ENCODE data around the gene BICRAL.
A peak's percentile ranks its signal among the peaks of the same experiment; 100 is the strongest.
"Not testable (repeated sequence)": the region's sequence is repeated elsewhere in the genome, so short reads cannot be mapped to it uniquely, and the experiment has no call there.

The BICRAL gene

GRCh38 chr6:42845327-42845694 is 63.5 kb downstream of the BICRAL start:
- DNase-seq (ENCODE audit: low read depth in 2 of 2), result no peak

DNA sequence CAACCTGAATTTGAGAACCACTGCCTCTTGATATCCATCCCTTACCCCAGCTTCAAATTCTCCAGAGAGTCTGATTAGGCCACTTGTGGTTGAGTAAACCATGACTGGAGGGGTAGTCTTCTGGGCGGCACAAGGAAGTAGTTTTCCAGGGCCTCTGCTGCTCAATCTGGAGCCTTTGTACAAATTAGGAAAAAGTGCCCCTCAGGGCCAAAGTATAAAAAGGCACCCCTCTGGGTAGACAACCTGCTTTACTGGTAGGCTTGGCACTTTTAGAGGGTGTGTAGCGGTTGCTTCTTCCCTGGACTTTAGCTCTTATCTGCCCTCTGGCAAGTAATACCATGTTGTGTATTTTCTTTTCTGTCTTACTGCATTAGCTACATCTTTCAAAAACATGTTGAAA is 64.7 kb downstream of the BICRAL start:
- no peak for DNase-seq (ENCODE audit: low read depth in 2 of 2)

GRCh38 chr6:42848700-42849099 is 66.8 kb downstream of the BICRAL start:
- DNase-seq (ENCODE audit: low read depth in 2 of 2), result no peak

DNA sequence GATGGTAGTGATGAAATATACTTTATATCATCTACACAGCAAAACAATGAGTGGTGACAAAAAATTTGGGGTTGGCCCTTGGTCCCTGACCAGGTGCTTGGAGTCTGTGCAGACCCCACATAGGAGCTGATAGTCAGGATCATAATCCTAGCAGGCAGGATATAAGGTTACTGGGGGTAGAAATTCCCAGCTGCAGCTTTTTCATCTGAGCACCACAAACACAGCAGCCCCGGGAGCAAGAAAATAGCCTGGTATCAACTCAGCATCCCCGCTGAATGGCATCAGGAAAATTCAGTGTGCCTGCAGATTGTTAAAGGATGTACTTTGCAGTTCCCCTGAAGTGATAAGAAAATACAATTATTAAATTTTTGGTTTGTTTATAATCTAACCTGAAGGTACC is 69.7 kb downstream of the BICRAL start:
- no peak for DNase-seq (ENCODE audit: low read depth in 2 of 2)

- DNase-seq (ENCODE audit: low read depth in 2 of 2), result no peak
Measured at GRCh38 chr6:42860036-42860435, 78.2 kb downstream of the BICRAL start.

DNA sequence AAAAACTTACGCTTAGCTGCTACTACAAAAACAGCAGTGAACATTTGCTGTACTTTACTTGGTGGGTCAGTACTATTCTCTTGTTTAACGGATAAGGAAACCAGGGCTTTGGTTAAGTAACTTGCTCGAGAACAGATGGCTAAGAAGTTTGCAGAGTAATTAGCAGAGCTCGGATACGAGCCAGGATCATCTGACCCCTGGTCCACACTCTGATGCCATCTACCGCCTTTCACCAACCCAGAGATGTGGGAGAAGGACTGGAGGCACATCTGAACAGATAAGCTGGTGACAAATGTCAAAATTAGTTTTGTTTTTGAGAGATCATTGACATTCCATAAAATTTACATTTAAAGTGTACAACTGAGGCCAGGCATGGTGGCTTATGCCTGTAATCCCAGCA is 78.6 kb downstream of the BICRAL start:
- DNase-seq (ENCODE audit: low read depth in 2 of 2), result no peak

DNA sequence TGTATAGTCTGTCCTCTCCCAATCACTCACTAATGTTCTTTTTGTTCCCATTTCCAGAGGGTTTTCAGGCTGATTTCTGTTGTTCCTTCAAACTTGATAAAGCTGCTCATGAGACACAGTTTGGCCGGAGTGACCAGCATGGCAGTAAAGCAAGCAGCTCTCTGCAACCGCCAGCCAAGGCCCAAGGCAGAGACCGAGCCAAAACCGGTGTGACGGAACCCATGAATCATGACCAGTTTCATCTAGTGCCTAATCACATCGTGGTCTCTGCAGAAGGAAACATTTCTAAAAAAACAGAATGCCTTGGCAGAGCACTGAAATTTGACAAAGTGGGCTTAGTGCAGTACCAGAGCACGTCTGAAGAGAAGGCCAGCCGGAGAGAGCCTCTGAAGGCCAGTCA is 82.8 kb downstream of the BICRAL start:
- no peak for DNase-seq (ENCODE audit: low read depth in 2 of 2)

DNA sequence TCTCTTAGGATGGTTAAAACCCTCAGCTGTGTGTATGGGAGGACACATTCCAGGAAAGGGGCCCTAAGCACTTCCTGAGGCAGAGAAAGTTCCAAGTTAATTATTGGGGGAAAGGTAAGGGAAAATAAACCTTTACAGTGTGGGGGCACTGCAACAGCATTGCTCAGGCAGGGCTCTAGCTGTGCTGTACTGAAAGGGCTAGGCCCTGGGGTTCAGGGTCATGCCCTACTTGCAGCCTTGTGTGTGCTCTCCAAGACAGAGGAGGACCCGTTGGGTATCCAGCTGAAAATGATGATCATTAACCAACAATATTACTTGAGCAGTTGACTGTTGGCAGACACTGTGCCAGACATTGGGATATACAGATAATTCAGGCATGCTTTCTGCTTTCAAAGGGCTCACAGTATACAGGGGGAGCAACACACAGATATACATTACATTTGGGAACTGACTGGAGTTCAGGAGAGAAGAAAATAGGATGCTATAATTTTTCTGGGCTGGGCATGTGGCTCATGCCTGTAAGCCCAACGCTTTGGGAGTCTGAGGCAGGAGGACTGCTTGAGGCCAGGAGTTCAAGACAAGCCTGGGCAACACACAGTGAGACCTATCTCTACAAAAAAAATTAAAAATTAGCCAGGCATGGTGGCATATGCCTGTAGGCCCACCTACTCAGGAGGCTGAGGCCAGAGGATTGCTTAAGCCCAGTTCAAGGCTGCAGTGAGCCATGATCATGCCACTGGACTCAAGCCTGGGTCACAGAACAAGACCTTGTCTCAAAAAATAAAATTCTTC is 88.5 kb downstream of the BICRAL start:
- no peak for DNase-seq (ENCODE audit: low read depth in 2 of 2)

DNA sequence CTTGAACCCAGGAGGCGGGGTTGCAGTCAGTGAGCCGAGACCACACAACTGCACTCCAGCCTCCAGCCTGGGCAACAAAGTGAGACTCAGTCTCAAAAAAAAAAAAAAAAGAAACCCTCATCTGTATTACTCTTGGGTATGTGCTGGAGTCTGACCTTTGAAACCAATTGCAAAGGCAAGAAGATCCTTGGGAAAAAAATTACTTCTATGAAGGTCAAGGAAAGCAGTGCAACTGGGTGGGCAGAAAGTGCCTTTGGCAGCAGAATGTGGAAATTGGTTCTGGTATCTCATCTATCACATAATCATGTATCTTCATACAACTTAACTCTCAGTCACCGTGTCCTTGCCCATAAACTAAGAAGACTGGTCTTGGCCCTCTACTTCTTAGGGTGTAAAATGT is 89.9 kb downstream of the BICRAL start:
- DNase-seq (ENCODE audit: low read depth in 2 of 2), result no peak

DNA sequence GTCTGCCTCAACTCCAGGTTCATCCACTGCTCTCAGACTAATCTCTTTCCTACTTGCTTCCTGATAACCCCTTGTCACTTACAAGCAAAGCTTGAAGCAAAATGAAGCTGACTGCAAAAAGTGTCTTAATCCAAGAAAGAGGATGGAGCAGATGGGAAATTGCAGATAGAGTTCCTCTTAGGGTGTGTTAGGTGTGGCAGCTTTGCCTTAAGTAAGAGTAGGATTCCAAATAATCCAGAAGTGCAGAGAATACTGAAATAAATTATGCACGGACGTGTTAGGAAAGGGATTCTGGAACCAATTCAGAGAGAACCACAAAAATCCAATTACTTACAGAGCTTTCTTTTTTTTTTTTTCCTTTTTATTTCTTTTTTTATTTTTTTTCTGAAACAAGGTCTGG is 91.5 kb downstream of the BICRAL start:
- no peak for DNase-seq (ENCODE audit: low read depth in 2 of 2)

DNA sequence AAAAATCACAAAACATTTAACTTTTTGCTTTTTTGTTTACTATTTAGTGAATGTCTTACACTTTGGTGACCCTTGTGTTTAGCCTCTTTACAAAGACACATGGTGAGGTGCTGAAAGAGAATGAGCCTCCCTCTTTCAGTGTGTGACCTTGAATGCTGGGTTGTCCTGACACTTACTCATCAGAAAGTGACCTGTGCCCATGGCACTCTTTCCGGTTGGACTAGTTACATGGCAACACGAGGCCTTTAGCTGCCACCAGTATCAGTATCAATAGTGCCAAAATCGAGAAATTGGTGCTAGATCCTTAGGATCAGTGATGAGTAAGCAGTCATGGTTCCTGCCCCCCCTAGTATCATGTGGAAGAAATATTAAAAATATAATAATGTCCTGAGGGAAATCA is 95.8 kb downstream of the BICRAL start:
- DNase-seq (ENCODE audit: low read depth in 2 of 2), result no peak

- DNase-seq (ENCODE audit: low read depth in 2 of 2), result peak; percentile 63 to 77
Measured at GRCh38 chr6:42879372-42880239, 97.8 kb downstream of the BICRAL start, which contains the start of gene RPL7L1. Gene RPL7L1, plus strand, starts transcription at chr6:42879616. Its CDS starts 295 bp downstream, at chr6:42879911.

DNA sequence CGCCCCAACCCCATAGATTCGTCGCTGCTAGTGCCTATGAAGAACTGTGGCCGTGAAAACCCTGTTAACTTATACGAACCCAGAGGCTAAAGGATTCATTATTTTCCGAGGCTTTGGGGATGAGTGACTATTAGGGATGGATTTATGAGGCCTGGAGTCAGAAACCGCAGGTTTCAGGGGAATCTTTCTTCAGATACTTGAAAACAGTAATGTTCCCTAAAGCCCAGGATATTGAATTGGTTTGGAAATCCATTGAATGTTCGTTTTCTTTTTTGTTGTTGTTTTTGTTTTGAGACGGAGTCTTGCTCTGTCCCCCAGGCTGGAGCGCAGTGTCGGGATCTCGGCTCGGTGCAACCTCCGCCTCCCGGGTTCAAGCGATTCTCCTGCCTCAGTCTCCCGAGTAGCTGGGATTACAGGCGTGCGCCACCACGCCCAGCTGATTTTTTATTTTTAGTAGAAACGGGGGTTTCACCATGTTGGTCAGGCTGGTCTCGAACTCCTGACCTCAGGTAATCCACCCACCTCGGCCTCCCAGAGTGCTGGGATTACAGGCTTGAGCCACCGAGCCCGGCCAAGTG is 98.5 kb downstream of the BICRAL start:
- DNase-seq (ENCODE audit: low read depth in 2 of 2), result not testable (repeated sequence)

- DNase-seq (ENCODE audit: low read depth in 2 of 2), result not testable (repeated sequence)
Measured at GRCh38 chr6:42880871-42881270, 99.0 kb downstream of the BICRAL start.

DNA sequence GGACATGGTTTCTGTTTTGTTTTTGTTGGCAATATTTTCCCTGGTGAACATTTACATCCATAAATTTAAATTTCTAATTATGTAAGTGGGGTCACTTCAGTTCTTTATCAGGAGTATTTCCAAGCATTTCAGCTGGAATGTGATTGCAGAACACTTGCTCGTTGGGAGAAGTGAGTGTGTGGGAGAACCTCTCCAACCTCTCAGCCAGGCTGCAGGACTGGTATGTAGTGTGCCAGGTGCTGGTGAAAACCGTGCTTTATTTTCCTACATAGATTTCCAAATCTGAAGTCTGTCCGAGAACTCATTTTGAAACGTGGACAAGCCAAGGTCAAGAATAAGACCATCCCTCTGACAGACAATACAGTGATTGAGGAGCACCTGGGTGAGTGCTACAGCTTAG is 103.8 kb downstream of the BICRAL start:
- no peak for DNase-seq (ENCODE audit: low read depth in 2 of 2)

DNA sequence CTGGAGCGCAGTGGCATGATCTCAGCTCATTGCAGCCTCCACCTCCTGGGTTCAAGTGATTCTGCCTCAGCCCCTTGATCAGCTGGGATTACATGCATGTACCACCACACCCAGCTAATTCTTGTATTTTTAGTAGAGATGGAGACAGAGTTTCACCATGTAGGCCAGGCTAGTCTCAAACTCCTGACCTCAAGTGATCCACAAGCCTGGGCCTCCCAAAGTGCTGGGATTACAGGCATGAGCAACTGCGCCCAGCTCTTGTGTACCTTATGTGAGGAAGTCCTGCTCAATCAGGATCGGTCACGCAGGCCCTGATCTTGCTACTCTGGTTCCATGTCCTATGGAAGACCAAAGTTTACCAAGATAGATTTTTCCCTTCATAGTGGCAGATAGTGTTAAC is 106.3 kb downstream of the BICRAL start:
- not testable (repeated sequence) for DNase-seq (ENCODE audit: low read depth in 2 of 2)

GRCh38 chr6:42889815-42890214 is 108.0 kb downstream of the BICRAL start:
- no peak for DNase-seq (ENCODE audit: low read depth in 2 of 2)

DNA sequence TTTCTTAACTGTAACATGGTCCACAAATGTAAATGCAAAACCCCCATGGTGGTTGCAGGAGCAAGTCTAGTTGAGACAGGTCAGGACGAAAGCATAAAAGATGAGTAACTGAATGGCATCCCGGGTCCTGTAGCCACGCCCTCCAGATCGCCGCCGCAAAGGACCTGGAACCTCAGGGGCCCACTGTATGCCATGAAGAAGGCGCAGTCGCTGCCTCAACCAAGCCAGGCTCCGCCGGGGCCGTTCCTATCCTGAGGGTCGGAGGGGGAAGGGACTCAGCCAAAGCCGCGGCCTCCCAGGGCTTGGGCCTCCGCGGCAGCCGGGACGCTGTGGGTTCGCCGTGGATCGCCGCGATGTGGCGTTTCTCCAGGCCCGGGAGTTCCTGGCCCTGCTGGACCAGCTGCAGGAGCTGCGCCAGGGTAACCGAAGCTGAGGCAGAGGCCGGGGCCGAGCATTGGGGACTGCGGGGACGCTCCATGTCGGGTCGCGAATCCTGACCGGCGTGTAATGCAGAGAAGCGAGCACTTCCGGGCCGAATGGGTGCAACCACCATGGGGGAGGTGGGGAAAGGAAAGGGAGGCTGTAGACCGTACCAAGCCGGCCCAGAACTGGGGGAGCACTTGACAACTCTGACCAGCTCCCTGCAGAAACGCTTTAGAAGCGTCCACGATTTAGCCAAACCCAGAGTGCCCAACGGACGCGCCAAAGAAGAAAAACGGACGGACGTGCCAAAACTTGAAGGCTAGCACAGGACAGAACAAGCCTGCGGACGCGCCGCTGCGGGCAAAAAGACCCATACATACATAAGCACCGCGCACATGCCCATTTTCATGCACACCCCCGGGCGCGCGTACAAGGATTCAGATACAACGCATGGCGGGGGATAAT is 108.7 kb downstream of the BICRAL start:
- peak; percentile 71 to 80 for DNase-seq (ENCODE audit: low read depth in 2 of 2)

DNA sequence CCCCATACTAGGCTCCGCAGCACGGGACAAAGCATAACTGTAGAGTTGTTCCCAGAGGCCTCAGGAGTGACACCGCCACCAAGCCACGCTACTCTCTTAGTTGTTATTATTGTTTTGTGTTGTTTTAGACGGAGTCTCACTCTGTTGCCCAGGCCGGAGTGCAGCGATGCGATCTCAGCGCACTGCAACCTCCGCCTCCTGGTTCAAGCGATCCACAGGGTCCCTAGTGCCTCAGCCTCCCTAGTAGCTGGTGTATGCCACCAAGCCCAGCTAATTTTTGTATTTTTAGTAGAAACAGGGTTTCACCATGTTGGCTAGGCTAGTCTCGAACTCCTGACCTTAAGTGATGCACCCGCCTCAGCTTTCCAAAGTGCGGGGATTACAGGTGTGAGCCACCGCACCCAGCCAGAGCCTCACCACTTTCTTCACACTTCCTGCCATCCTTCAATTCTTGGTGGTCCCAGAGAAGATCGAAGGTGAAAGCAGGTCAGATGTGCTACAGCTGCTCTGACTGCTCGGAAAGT is 109.4 kb downstream of the BICRAL start:
- no peak for DNase-seq (ENCODE audit: low read depth in 2 of 2)

DNA sequence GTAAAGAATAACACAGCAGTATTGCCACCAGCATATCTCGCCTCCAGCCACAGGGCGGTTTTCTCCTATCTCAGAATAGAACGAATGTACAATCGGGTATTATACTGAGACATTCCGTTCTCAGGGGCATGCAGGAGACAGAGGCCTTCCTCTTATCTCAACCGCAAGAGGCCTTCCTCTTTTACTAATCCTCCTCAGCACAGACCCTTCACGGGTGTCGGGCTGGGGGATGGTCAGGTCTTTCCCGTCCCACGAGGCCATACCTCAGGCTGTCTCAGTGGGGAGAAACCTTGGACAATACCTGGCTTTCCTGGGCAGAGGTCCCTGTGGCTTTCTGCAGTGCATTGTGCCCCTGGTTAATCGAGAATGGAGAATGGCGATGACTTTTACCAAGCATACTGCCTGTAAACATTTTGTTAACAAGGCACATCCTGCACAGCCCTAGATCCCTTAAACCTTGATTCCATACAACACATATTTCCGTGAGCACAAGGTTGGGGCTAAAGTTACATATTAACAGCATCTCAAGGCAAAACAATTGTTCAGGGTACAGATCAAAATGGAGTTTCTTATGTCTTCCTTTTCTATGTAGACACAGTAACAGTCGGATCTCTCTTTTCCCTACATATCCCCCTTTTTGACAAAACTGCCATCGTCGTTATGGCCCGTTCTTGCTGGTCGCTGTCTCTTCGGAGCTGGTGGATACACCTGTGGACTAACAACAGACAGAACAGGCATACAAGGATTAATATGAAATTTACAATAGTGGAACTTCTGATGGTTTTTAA is 112.4 kb downstream of the BICRAL start:
- DNase-seq (ENCODE audit: low read depth in 2 of 2), result not testable (repeated sequence)
